Naive thymus-derived CD4-positive, alpha-beta T cell (primary cell): ENCODE results near the gene SGSM2. TPM values are rescaled to one million over a fixed set of nuclear protein-coding genes. Genes with fewer than 3 reads are reported as not detected.

Experiments used
- ATAC-seq: fragments of 150-1000 bp; cut with Tn5 transposase; 2 replicates; pipeline ENCODE4 v1.10.0; 2021; ENCODE audit warnings: mild to moderate bottlenecking, moderate library complexity
- CTCF ChIA-PET: fragments of 350-600 bp; sonication (Branson Sonifier 250); formaldehyde crosslinking; loops from one replicate; lab custom pipeline; 2021; ENCODE audit warnings: antibody characterized with exemption; lab: Charles Lee
- POLR2A ChIA-PET: fragments of 350-600 bp; sonication (Branson Sonifier 250); formaldehyde crosslinking; loops from one replicate; lab custom pipeline; 2021; ENCODE audit warnings: antibody characterized with exemption, inconsistent platforms; lab: Charles Lee
- DNase-seq, 9 donors: peaks; one replicate each; pipeline versions ENCODE4 v3.0.0 to v3.0.0-alpha.2; 2020 to 2022; ENCODE audit warnings: mixed read lengths in 1 of 9
- H3K27ac ChIP-seq: one replicate; pipeline ENCODE4 v1.7.0; 2013; ENCODE audit warnings: mild to moderate bottlenecking, low read depth, low read length, moderate library complexity
- H3K27me3 ChIP-seq, 2 donors: one replicate each; pipeline ENCODE4 v1.7.0; 2013; ENCODE audit warnings: low read length in 2 of 2, mild to moderate bottlenecking in 2 of 2, moderate library complexity in 2 of 2; ENCODE audit not compliant: control insufficient read depth in 2 of 2, insufficient read depth in 2 of 2
- H3K36me3 ChIP-seq, 3 experiments: 1 replicate in 2 of 3; 2 replicates in 1 of 3; pipeline ENCODE4 v1.7.0; 2013; ENCODE audit warnings: low read length in 3 of 3, mild to moderate bottlenecking in 3 of 3, moderate library complexity in 1 of 3; ENCODE audit not compliant: insufficient read depth in 3 of 3, control insufficient read depth in 2 of 3
- H3K4me1 ChIP-seq, 2 donors: one replicate each; pipeline ENCODE4 v1.7.0; 2013; ENCODE audit warnings: low read length in 2 of 2, mild to moderate bottlenecking in 2 of 2, moderate library complexity in 1 of 2; ENCODE audit not compliant: control insufficient read depth in 2 of 2, insufficient read depth in 2 of 2
- H3K4me3 ChIP-seq: 2 replicates; pipeline ENCODE4 v1.7.0; 2013; ENCODE audit warnings: mild to moderate bottlenecking, low read length
- H3K9me3 ChIP-seq, 3 experiments: 1 replicate in 2 of 3; 2 replicates in 1 of 3; pipeline ENCODE4 v1.7.0; 2013; ENCODE audit warnings: low read length in 3 of 3; ENCODE audit not compliant: control insufficient read depth in 2 of 3
- H3K27ac Mint-ChIP-seq, 9 donors: one replicate each; pipeline ENCODE4 v1.8.0; 2020 to 2022; ENCODE audit warnings: mixed read lengths in 9 of 9, mild to moderate bottlenecking in 8 of 9, moderate library complexity in 5 of 9, inconsistent platforms in 2 of 9
- H3K27me3 Mint-ChIP-seq, 5 donors: one replicate each; pipeline ENCODE4 v1.8.0; 2021 to 2022; ENCODE audit warnings: mixed read lengths in 5 of 5, mild to moderate bottlenecking in 1 of 5
- H3K36me3 Mint-ChIP-seq, 5 donors: one replicate each; pipeline ENCODE4 v1.8.0; 2020 to 2022; ENCODE audit warnings: mixed read lengths in 5 of 5, mild to moderate bottlenecking in 3 of 5, inconsistent platforms in 1 of 5
- H3K4me1 Mint-ChIP-seq, 7 donors: one replicate each; pipeline ENCODE4 v1.8.0; 2020 to 2022; ENCODE audit warnings: mixed read lengths in 7 of 7, mild to moderate bottlenecking in 3 of 7, inconsistent platforms in 1 of 7
- H3K4me3 Mint-ChIP-seq, 10 donors: one replicate each; pipeline ENCODE4 v1.8.0; 2020 to 2022; ENCODE audit warnings: mild to moderate bottlenecking in 10 of 10, mixed read lengths in 10 of 10, moderate library complexity in 6 of 10, inconsistent platforms in 2 of 10
- H3K9me3 Mint-ChIP-seq, 11 donors: one replicate each; pipeline ENCODE4 v1.8.0; 2020 to 2022; ENCODE audit warnings: mixed read lengths in 11 of 11, mild to moderate bottlenecking in 4 of 11, inconsistent platforms in 1 of 11, moderate library complexity in 1 of 11
- intact Hi-C, 2 donors: fragments of 100-400 bp; cut with micrococcal nuclease; formaldehyde crosslinking; loops; one replicate each; pipeline ENCODE4 v1.15.1; 2023
- polyA plus RNA-seq, 2 donors: library from polyadenylated mRNA; unstranded; fragments of 300-500 nt; fragmentation: Illumina TruSeq; gene quantifications; one replicate each; pipeline ENCODE4 v1.2.3, GENCODE V29; 2021
- total RNA-seq, 6 experiments: library from RNA in 5 of 6; stranded (reverse) in 5 of 6; gene quantifications; 1 replicate in 5 of 6; 2 replicates in 1 of 6; pipeline ENCODE4 v1.2.3 and lab custom pipeline; 2021 to 2026

Gene SGSM2
- total and polyA plus RNA-seq, 7 experiments from 2014 or later: 9.4 to 151 (median 118) TPM

- Mint-ChIP-seq H3K9me3 (no peaks in the 10 kb centered on the region), H3K36me3 (peaks cover 0 to 8% (median 4%) of the 10 kb centered on the region in 5 donors), H3K27ac (no peak overlapping the region), H3K4me1 (peaks cover 10 to 27% (median 20%) of the 10 kb centered on the region in 7 donors), H3K4me3 (no peak overlapping the region), H3K27me3 (no peaks in the 10 kb centered on the region)
- ATAC-seq: no peak
- intact Hi-C loops: no loop called here
- no peak overlapping the region for H3K4me3 ChIP-seq
- H3K27ac ChIP-seq: no peak overlapping the region
- ChIA-PET POLR2A (interaction anchor here (4.9 to 9.6 kb wide), 2 partner anchors 16 to 32 kb away, joined by 50 to 82 read pairs; partner anchors contain the start of gene MNT), CTCF (interaction anchor here (7.6 kb wide), 1 partner anchor 35 kb away, joined by 256 read pairs; no protein-coding TSS in a partner anchor)
- DNase-seq: no peak
- H3K36me3 ChIP-seq: peaks cover 0 to 44% (median 0%) of the 10 kb centered on the region in 3 experiments
- peaks cover 0 to 13% of the 10 kb centered on the region in 2 donors for H3K4me1 ChIP-seq
- no peaks in the 10 kb centered on the region for H3K9me3 ChIP-seq
- no peaks in the 10 kb centered on the region for H3K27me3 ChIP-seq
Observed at GRCh38 chr17:2385240-2386210, 48.2 kb downstream of the SGSM2 start.

GRCh38 chr17:2386400-2387085 lies 49.2 kb downstream of the SGSM2 start:
- H3K4me3 ChIP-seq: no peak overlapping the region
- H3K9me3 ChIP-seq: no peaks in the 10 kb centered on the region
- peaks cover 13 to 35% (median 27%) of the 10 kb centered on the region in 7 donors for H3K4me1 Mint-ChIP-seq
- peak overlapping the region in 1 of 9 donors; percentile 65 for H3K27ac Mint-ChIP-seq
- no peak overlapping the region for H3K4me3 Mint-ChIP-seq
- peaks cover 0 to 34% (median 0%) of the 10 kb centered on the region in 3 experiments for H3K36me3 ChIP-seq
- ChIA-PET POLR2A (interaction anchor here (0.8 to 9.6 kb wide), 2 partner anchors 15 to 29 kb away, joined by 3 to 82 read pairs; partner anchors contain the start of gene MNT), CTCF (no interaction called here)
- no peak overlapping the region for H3K27ac ChIP-seq
- H3K9me3 Mint-ChIP-seq: no peaks in the 10 kb centered on the region
- intact Hi-C loops: no loop called here
- no peaks in the 10 kb centered on the region for H3K27me3 Mint-ChIP-seq
- H3K4me1 ChIP-seq: peaks cover 3 to 19% of the 10 kb centered on the region in 2 donors
- DNase-seq (peak in 1 of 9 donors; percentile 8), ATAC-seq (no peak)
- H3K36me3 Mint-ChIP-seq: peaks cover 0 to 8% (median 3%) of the 10 kb centered on the region in 5 donors
- H3K27me3 ChIP-seq: no peaks in the 10 kb centered on the region

GRCh38 chr17:2387086-2388019 lies 50.1 kb downstream of the SGSM2 start:
- peaks cover 0 to 4% (median 0%) of the 10 kb centered on the region in 11 donors for H3K9me3 Mint-ChIP-seq
- Histone ChIP-seq H3K9me3 (no peaks in the 10 kb centered on the region), H3K4me1 (peaks cover 11 to 25% of the 10 kb centered on the region in 2 donors), H3K36me3 (peaks cover 0 to 33% (median 0%) of the 10 kb centered on the region in 3 experiments), H3K27me3 (no peaks in the 10 kb centered on the region), H3K27ac (no peak overlapping the region), H3K4me3 (no peak overlapping the region)
- no peak for DNase-seq
- H3K4me1 Mint-ChIP-seq: peaks cover 21 to 43% (median 35%) of the 10 kb centered on the region in 7 donors
- H3K36me3 Mint-ChIP-seq: peaks cover 0 to 8% (median 6%) of the 10 kb centered on the region in 5 donors
- intact Hi-C loops: no loop called here
- no peaks in the 10 kb centered on the region for H3K27me3 Mint-ChIP-seq
- no peak overlapping the region for H3K27ac Mint-ChIP-seq
- no peak overlapping the region for H3K4me3 Mint-ChIP-seq
- CTCF ChIA-PET: interaction anchor here (0.9 kb wide), 1 partner anchor 29 kb away, joined by 4 read pairs; no protein-coding TSS in a partner anchor
- ATAC-seq: no peak
- POLR2A ChIA-PET: interaction anchor here (0.8 to 9.6 kb wide), 2 partner anchors 14 to 29 kb away, joined by 3 to 82 read pairs; partner anchors contain the start of gene MNT

GRCh38 chr17:2388020-2388682 lies 50.9 kb downstream of the SGSM2 start:
- CTCF ChIA-PET: interaction anchor here (0.9 kb wide), 1 partner anchor 28 kb away, joined by 4 read pairs; no protein-coding TSS in a partner anchor
- Mint-ChIP-seq H3K27me3 (no peaks in the 10 kb centered on the region), H3K36me3 (peaks cover 0 to 8% (median 7%) of the 10 kb centered on the region in 5 donors), H3K9me3 (peaks cover 0 to 6% (median 0%) of the 10 kb centered on the region in 11 donors), H3K27ac (peak overlapping the region in 7 of 9 donors; percentile 32 to 70 (median 59)), H3K4me3 (peak overlapping the region in 1 of 10 donors; percentile 49), H3K4me1 (peaks cover 22 to 45% (median 33%) of the 10 kb centered on the region in 7 donors)
- no peak for DNase-seq
- POLR2A ChIA-PET: interaction anchor here (9.6 kb wide), 1 partner anchor 13 kb away, joined by 82 read pairs; the partner anchor contains the start of gene MNT
- peaks cover 0 to 34% (median 0%) of the 10 kb centered on the region in 3 experiments for H3K36me3 ChIP-seq
- no peak for ATAC-seq
- H3K27me3 ChIP-seq: no peaks in the 10 kb centered on the region
- H3K4me1 ChIP-seq: peaks cover 12 to 23% of the 10 kb centered on the region in 2 donors
- no peak overlapping the region for H3K27ac ChIP-seq
- intact Hi-C loops: no loop called here
- no peaks in the 10 kb centered on the region for H3K9me3 ChIP-seq
- H3K4me3 ChIP-seq: no peak overlapping the region

GRCh38 chr17:2388683-2389055 lies 51.4 kb downstream of the SGSM2 start:
- no peaks in the 10 kb centered on the region for H3K9me3 ChIP-seq
- Mint-ChIP-seq H3K27ac (peak overlapping the region; percentile 32 to 78 (median 59)), H3K27me3 (no peaks in the 10 kb centered on the region), H3K9me3 (peaks cover 0 to 6% (median 0%) of the 10 kb centered on the region in 11 donors), H3K4me3 (peak overlapping the region in 3 of 10 donors; percentile 25 to 49 (median 38)), H3K4me1 (peaks cover 20 to 45% (median 33%) of the 10 kb centered on the region in 7 donors), H3K36me3 (peaks cover 0 to 8% (median 7%) of the 10 kb centered on the region in 5 donors)
- H3K36me3 ChIP-seq: peaks cover 0 to 37% (median 0%) of the 10 kb centered on the region in 3 experiments
- DNase-seq (no peak), ATAC-seq (no peak)
- no peaks in the 10 kb centered on the region for H3K27me3 ChIP-seq
- peaks cover 12 to 23% of the 10 kb centered on the region in 2 donors for H3K4me1 ChIP-seq
- POLR2A ChIA-PET: interaction anchor here (9.6 kb wide), 1 partner anchor 13 kb away, joined by 82 read pairs; the partner anchor contains the start of gene MNT
- H3K4me3 ChIP-seq: no peak overlapping the region
- H3K27ac ChIP-seq: no peak overlapping the region
- CTCF ChIA-PET: no interaction called here
- intact Hi-C loops: no loop called here
